PFSK-1 (cell line): ENCODE results near the gene IPPK.

Source experiments
- FOXP2 ChIP-seq: optimal IDR thresholded peaks from 2 replicates; pipeline ENCODE3; 2011; ENCODE audit warnings: borderline replicate concordance, control low read depth, inconsistent platforms; ENCODE audit not compliant: insufficient read depth; ENCODE audit errors: extremely low read length, extremely low read depth
- POLR2AphosphoS5 ChIP-seq: IDR thresholded peaks from 2 replicates; pipeline ENCODE4 v1.6.1; 2012; ENCODE audit warnings: low read depth, mild to moderate bottlenecking, control low read depth, low read length, moderate library complexity
- TAF1 ChIP-seq: IDR thresholded peaks from 2 replicates; pipeline ENCODE4 v1.6.1; 2012; ENCODE audit warnings: low read length, control low read depth, borderline replicate concordance; ENCODE audit not compliant: insufficient read depth

GRCh38 chr9:92644278-92644677 is 25.7 kb downstream of the IPPK start:
- TF ChIP-seq POLR2AphosphoS5 = no peak
- no peak for TF ChIP-seq FOXP2
- TF ChIP-seq TAF1 = no peak
